ENCODE results near the gene TMEM98. TPM values are rescaled to one million over a fixed set of nuclear protein-coding genes. Genes with fewer than 3 reads are reported as not detected.
A peak's percentile ranks its signal among the peaks of the same experiment; 100 is the strongest.

TMEM98 gene
- total and polyA plus RNA-seq, 9 of the 15 experiments (the other 6 are each of a cell fraction or from before 2014, with no cell fraction given), result 33.5 to 164 (median 84.7) TPM

DNA sequence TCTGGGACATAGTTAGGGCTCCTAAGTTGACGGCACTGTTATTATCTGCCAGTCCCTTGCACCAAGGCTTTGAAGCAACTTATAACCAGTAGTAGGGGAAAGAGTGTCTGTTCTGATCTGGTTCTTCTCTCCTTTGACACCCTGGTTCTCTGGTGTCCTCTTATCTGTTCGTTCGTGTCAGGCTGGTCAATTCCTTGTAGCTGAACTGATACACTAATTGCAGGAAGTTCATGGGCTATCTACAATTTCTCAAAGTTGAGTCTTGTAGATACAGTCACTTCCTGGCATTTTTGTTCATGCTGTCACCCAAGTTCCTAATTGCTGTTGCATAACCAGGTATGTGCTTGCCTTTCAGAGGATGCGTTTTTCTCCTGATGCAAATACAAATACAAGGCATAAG is 33.7 kb upstream of the TMEM98 start (continued):
- TF ChIP-seq ARID3B (CRISPR knock-in tag; IDR thresholded peaks at IDR 0.05; ENCODE audit: borderline replicate concordance) (no peak), ZNF197 (CRISPR knock-in tag; IDR thresholded peaks at IDR 0.05; ENCODE audit: low read depth) (no peak), CREB3L1 (IDR thresholded peaks at IDR 0.05; ENCODE audit: borderline replicate concordance, low read depth) (no peak), CBX3 (IDR thresholded peaks at IDR 0.05; ENCODE audit: borderline replicate concordance in 1 of 2, low read length in 2 of 2) (0 out of 3 replicates have a peak, but pooled peaks of 1 of the 2 experiments have one; percentile 57), MAFF (IDR thresholded peaks at IDR 0.05; ENCODE audit: low read length) (no peak), ZBTB1 (CRISPR knock-in tag; IDR thresholded peaks at IDR 0.05; ENCODE audit: borderline replicate concordance, low read depth) (no peak), IRF2 (CRISPR knock-in tag; IDR thresholded peaks at IDR 0.05) (no peak), EGR1 (conservative IDR thresholded peaks at IDR 0.05) (no peak), HCFC1 (IDR thresholded peaks at IDR 0.05; ENCODE audit: low read depth, low read length) (no peak), ZNF57 (CRISPR knock-in tag; IDR thresholded peaks at IDR 0.05) (no peak), TGIF2 (CRISPR knock-in tag; IDR thresholded peaks at IDR 0.05) (no peak), MYC (IDR thresholded peaks at IDR 0.05; ENCODE audit: low read depth, low read length) (no peak), MYC (CRISPR knock-in tag; IDR thresholded peaks at IDR 0.05; ENCODE audit: borderline replicate concordance, low read depth) (no peak), GTF2F1 (IDR thresholded peaks at IDR 0.05; ENCODE audit: low read depth, low read length) (no peak), ATF6 (CRISPR knock-in tag; IDR thresholded peaks at IDR 0.05) (no peak), CTCF (IDR thresholded peaks at IDR 0.05 in 2 of 3, conservative IDR thresholded peaks at IDR 0.05 in 1 of 3; ENCODE audit: insufficient read depth in 2 of 3, low read depth in 1 of 3, low read length in 3 of 3) (no peak)
- TF ChIP-seq, protein P1, sequence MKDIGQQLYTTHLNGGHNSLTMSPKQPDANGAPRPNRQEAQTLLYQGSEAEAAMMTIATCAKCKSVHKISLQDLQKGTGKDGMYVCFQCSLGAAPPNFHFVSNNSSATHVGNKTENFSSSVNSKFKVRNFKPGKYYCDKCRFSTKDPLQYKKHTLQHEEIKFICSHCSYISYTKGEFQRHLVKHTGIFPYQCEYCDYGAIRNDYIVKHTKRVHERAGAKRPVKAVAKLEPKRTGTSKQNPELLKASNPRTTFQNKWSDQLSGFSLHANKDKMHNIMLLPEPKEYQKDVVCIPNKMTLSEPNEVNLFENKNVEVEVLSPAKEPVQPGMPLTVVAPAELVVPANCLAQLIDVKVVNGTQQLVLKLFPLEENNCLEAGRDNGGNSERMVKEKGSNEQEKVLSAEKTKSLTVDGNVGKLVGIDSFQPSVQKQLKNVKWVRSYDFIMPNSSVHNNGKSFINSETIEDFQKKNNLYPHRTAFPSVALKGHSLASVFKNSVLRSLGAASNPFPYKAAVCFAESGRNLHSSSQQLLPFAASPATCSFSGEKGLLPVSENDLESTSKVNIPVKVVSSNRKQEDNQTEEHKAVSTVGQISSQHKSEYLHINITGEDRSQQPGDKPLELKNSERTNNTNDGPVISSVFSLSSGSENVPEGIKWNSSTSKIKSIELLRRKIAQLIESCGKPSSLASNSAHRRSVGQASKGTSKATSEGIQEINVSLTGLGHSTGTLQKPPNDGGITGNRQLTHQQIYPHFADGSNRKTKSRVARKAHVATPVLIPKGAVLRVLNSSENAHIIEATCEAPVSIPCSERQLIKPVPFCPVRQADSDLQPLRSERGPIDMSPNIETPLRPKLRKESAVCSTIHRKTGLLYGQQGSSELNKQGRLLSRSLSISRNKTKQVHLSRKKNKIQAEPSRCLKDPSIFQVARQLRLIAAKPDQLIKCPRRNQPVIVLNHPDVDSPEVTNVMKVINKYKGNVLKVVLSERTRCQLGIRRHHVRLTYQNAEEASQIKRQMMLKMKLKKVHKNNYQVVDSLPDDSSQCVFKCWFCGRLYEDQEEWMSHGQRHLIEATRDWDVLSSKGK (CRISPR knock-in tag; IDR thresholded peaks at IDR 0.05), result no peak

Data from K562 (cell line).